ENCODE measurements around the gene CWC25. TPM values are rescaled to one million over a fixed set of nuclear protein-coding genes. Genes with fewer than 3 reads are reported as not detected.

Gene CWC25
- total and polyA plus RNA-seq, 2 of the 13 experiments (the other 11 are each of a cell fraction or from before 2014, with no cell fraction given) = 15.6 to 22.7 TPM

- TF ChIP-seq CENPBD1 (CRISPR knock-in tag; IDR thresholded peaks at IDR 0.05; ENCODE audit: borderline replicate concordance, low read depth) (no peak), ATRX (CRISPR knock-in tag; IDR thresholded peaks at IDR 0.05; ENCODE audit: borderline replicate concordance) (no peak), ZNF749 (CRISPR knock-in tag; IDR thresholded peaks at IDR 0.05; ENCODE audit: borderline replicate concordance) (peak; percentile 81; the same call in 1 of the 2 replicates), ARNTL (CRISPR knock-in tag; IDR thresholded peaks at IDR 0.05) (peak; percentile 97), CENPX (CRISPR knock-in tag; IDR thresholded peaks at IDR 0.05) (no peak), TAF15 (IDR thresholded peaks at IDR 0.05; ENCODE audit: low read depth, low read length, poor library complexity, severe bottlenecking) (no peak), MXI1 (IDR thresholded peaks at IDR 0.05; ENCODE audit: borderline replicate concordance, low read depth, low read length) (peak; percentile 87; the same call in 2 of the 3 replicates), DMTF1 (CRISPR knock-in tag; IDR thresholded peaks at IDR 0.05) (peak; percentile 63; the same call in 1 of the 2 replicates), ZNF256 (CRISPR knock-in tag; conservative IDR thresholded peaks at IDR 0.05) (peak; percentile 97), ZNF143 (CRISPR knock-in tag; IDR thresholded peaks at IDR 0.05) (peak; percentile 90), HMGXB4 (CRISPR knock-in tag; IDR thresholded peaks at IDR 0.05; ENCODE audit: borderline replicate concordance in 1 of 2, low read depth in 1 of 2) (peak; percentile 90 to 93; a peak in 3 of 4 replicates), UBTF (CRISPR knock-in tag; IDR thresholded peaks at IDR 0.05) (peak; percentile 89), ZNF704 (CRISPR knock-in tag; IDR thresholded peaks at IDR 0.05; ENCODE audit: borderline replicate concordance) (peak; percentile 97), ZNF367 (CRISPR knock-in tag; IDR thresholded peaks at IDR 0.05; ENCODE audit: borderline replicate concordance) (peak; percentile 78; the same call in 1 of the 2 replicates), ZSCAN9 (CRISPR knock-in tag; IDR thresholded peaks at IDR 0.05; ENCODE audit: borderline replicate concordance) (peak; percentile 96; the same call in 1 of the 2 replicates), ZNF296 (CRISPR knock-in tag; conservative IDR thresholded peaks at IDR 0.05) (no peak), CHD2 (IDR thresholded peaks at IDR 0.05; ENCODE audit: low read depth, low read length) (peak; percentile 97), NFYB (CRISPR knock-in tag; IDR thresholded peaks at IDR 0.05) (0 out of 2 replicates have a peak, but pooled peaks have one; percentile 25), SOX5 (CRISPR knock-in tag; IDR thresholded peaks at IDR 0.05; ENCODE audit: borderline replicate concordance) (peak; percentile 64)
These were observed 28.4 kb upstream of the CWC25 start, which contains the start of gene RPL23 (continued) for GRCh38 chr17:38853292-38854219.

Data from HepG2 (cell line).